Measurements from ENCODE around the gene ABLIM2. TPM values are rescaled to one million over a fixed set of nuclear protein-coding genes. Genes with fewer than 3 reads are reported as not detected.

ABLIM2 gene
- total and polyA plus RNA-seq, 2 experiments from 2014 or later: 1.5 to 4.3 TPM

DNA sequence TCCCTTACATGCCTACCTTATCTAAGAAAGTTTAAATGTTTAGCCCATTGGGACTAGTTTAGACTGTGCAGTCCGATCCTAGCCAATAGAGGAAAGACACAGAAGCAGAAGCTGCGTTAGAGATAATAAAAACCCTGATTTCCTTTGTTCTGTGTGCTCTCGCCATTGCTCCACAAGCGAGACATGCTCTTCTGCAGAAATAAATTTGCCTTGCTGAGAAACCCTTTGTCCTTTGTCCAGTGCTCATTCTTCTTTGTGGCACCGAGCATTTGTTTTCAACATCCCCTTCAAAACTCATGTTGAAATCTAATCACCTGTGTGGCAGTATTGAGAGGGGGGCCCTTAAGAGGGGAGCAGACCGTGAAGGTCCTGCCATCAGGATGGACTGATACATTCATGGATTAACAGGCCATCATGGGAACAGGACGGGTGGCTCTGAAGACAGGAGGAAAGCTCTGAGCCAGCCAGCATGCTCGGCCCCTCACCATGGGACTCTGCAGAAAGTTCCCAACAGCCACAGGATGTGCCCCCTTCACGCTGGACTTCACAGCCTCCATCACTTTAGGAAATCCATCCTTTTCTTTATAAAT is 94.5 kb downstream of the ABLIM2 start:
- Mint-ChIP-seq H3K4me3 (no peak overlapping the region; the same call in 2 of the 3 replicates), H3K36me3 (ENCODE audit: low read depth) (peaks cover 39% of the 10 kb centered on the region), H3K9me3 (peaks cover 38% of the 10 kb centered on the region), H3K4me1 (no peaks in the 10 kb centered on the region; the same call in 2 of the 3 replicates), H3K27me3 (ENCODE audit: insufficient read depth, low read depth, poor library complexity) (peaks cover 11% of the 10 kb centered on the region), H3K27ac (no peak overlapping the region)
- DNase-seq (ENCODE audit: low spot score) (no peak), ATAC-seq (no peak)
- TF ChIP-seq ZNF331 (CRISPR knock-in tag; IDR thresholded peaks at IDR 0.05; ENCODE audit: low read depth): no peak
- TF ChIP-seq CREB1 (CRISPR knock-in tag; IDR thresholded peaks at IDR 0.05; ENCODE audit: low read depth): no peak
- TF ChIP-seq EZH2 (IDR thresholded peaks at IDR 0.05; ENCODE audit: low read depth, unreplicated experiment): no peak
- no peak for TF ChIP-seq STAT1 (IDR thresholded peaks at IDR 0.05; ENCODE audit: unreplicated experiment)
- no peak for TF ChIP-seq JUNB (IDR thresholded peaks at IDR 0.05; ENCODE audit: unreplicated experiment)
- no peak for TF ChIP-seq ZNF114 (CRISPR knock-in tag; IDR thresholded peaks at IDR 0.05)
- TF ChIP-seq, protein P1, sequence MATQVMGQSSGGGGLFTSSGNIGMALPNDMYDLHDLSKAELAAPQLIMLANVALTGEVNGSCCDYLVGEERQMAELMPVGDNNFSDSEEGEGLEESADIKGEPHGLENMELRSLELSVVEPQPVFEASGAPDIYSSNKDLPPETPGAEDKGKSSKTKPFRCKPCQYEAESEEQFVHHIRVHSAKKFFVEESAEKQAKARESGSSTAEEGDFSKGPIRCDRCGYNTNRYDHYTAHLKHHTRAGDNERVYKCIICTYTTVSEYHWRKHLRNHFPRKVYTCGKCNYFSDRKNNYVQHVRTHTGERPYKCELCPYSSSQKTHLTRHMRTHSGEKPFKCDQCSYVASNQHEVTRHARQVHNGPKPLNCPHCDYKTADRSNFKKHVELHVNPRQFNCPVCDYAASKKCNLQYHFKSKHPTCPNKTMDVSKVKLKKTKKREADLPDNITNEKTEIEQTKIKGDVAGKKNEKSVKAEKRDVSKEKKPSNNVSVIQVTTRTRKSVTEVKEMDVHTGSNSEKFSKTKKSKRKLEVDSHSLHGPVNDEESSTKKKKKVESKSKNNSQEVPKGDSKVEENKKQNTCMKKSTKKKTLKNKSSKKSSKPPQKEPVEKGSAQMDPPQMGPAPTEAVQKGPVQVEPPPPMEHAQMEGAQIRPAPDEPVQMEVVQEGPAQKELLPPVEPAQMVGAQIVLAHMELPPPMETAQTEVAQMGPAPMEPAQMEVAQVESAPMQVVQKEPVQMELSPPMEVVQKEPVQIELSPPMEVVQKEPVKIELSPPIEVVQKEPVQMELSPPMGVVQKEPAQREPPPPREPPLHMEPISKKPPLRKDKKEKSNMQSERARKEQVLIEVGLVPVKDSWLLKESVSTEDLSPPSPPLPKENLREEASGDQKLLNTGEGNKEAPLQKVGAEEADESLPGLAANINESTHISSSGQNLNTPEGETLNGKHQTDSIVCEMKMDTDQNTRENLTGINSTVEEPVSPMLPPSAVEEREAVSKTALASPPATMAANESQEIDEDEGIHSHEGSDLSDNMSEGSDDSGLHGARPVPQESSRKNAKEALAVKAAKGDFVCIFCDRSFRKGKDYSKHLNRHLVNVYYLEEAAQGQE (IDR thresholded peaks at IDR 0.05; ENCODE audit: unreplicated experiment): no peak
- no peak for TF ChIP-seq EZH2phosphoT487 (IDR thresholded peaks at IDR 0.05; ENCODE audit: unreplicated experiment)
- TF ChIP-seq, protein P2, sequence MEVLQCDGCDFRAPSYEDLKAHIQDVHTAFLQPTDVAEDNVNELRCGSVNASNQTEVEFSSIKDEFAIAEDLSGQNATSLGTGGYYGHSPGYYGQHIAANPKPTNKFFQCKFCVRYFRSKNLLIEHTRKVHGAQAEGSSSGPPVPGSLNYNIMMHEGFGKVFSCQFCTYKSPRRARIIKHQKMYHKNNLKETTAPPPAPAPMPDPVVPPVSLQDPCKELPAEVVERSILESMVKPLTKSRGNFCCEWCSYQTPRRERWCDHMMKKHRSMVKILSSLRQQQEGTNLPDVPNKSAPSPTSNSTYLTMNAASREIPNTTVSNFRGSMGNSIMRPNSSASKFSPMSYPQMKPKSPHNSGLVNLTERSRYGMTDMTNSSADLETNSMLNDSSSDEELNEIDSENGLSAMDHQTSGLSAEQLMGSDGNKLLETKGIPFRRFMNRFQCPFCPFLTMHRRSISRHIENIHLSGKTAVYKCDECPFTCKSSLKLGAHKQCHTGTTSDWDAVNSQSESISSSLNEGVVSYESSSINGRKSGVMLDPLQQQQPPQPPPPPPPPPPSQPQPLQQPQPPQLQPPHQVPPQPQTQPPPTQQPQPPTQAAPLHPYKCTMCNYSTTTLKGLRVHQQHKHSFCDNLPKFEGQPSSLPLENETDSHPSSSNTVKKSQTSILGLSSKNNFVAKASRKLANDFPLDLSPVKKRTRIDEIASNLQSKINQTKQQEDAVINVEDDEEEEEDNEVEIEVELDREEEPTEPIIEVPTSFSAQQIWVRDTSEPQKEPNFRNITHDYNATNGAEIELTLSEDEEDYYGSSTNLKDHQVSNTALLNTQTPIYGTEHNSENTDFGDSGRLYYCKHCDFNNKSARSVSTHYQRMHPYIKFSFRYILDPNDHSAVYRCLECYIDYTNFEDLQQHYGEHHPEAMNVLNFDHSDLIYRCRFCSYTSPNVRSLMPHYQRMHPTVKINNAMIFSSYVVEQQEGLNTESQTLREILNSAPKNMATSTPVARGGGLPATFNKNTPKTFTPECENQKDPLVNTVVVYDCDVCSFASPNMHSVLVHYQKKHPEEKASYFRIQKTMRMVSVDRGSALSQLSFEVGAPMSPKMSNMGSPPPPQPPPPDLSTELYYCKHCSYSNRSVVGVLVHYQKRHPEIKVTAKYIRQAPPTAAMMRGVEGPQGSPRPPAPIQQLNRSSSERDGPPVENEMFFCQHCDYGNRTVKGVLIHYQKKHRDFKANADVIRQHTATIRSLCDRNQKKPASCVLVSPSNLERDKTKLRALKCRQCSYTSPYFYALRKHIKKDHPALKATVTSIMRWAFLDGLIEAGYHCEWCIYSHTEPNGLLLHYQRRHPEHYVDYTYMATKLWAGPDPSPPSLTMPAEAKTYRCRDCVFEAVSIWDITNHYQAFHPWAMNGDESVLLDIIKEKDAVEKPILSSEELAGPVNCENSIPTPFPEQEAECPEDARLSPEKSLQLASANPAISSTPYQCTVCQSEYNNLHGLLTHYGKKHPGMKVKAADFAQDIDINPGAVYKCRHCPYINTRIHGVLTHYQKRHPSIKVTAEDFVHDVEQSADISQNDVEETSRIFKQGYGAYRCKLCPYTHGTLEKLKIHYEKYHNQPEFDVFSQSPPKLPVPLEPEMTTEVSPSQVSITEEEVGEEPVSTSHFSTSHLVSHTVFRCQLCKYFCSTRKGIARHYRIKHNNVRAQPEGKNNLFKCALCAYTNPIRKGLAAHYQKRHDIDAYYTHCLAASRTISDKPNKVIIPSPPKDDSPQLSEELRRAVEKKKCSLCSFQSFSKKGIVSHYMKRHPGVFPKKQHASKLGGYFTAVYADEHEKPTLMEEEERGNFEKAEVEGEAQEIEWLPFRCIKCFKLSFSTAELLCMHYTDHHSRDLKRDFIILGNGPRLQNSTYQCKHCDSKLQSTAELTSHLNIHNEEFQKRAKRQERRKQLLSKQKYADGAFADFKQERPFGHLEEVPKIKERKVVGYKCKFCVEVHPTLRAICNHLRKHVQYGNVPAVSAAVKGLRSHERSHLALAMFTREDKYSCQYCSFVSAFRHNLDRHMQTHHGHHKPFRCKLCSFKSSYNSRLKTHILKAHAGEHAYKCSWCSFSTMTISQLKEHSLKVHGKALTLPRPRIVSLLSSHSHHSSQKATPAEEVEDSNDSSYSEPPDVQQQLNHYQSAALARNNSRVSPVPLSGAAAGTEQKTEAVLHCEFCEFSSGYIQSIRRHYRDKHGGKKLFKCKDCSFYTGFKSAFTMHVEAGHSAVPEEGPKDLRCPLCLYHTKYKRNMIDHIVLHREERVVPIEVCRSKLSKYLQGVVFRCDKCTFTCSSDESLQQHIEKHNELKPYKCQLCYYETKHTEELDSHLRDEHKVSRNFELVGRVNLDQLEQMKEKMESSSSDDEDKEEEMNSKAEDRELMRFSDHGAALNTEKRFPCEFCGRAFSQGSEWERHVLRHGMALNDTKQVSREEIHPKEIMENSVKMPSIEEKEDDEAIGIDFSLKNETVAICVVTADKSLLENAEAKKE (CRISPR knock-in tag; IDR thresholded peaks at IDR 0.05): no peak
- TF ChIP-seq POLR2AphosphoS5 (IDR thresholded peaks at IDR 0.05; ENCODE audit: low read depth): no peak
- TF ChIP-seq, protein P3, sequence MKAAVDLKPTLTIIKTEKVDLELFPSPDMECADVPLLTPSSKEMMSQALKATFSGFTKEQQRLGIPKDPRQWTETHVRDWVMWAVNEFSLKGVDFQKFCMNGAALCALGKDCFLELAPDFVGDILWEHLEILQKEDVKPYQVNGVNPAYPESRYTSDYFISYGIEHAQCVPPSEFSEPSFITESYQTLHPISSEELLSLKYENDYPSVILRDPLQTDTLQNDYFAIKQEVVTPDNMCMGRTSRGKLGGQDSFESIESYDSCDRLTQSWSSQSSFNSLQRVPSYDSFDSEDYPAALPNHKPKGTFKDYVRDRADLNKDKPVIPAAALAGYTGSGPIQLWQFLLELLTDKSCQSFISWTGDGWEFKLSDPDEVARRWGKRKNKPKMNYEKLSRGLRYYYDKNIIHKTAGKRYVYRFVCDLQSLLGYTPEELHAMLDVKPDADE (IDR thresholded peaks at IDR 0.05): no peak
- TF ChIP-seq, protein P4, sequence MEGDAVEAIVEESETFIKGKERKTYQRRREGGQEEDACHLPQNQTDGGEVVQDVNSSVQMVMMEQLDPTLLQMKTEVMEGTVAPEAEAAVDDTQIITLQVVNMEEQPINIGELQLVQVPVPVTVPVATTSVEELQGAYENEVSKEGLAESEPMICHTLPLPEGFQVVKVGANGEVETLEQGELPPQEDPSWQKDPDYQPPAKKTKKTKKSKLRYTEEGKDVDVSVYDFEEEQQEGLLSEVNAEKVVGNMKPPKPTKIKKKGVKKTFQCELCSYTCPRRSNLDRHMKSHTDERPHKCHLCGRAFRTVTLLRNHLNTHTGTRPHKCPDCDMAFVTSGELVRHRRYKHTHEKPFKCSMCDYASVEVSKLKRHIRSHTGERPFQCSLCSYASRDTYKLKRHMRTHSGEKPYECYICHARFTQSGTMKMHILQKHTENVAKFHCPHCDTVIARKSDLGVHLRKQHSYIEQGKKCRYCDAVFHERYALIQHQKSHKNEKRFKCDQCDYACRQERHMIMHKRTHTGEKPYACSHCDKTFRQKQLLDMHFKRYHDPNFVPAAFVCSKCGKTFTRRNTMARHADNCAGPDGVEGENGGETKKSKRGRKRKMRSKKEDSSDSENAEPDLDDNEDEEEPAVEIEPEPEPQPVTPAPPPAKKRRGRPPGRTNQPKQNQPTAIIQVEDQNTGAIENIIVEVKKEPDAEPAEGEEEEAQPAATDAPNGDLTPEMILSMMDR (conservative IDR thresholded peaks at IDR 0.05; ENCODE audit: low read depth in 2 of 2): no peak
- TF ChIP-seq NANOG (IDR thresholded peaks at IDR 0.05; ENCODE audit: borderline replicate concordance): no peak
- no peaks in the 10 kb centered on the region for H3K79me2 ChIP-seq (replicated peaks; ENCODE audit: insufficient read depth)
- H3K4me3 ChIP-seq: no peak overlapping the region
- H3K27ac ChIP-seq (ENCODE audit: low read depth): no peak overlapping the region
- no peaks in the 10 kb centered on the region for H4K20me1 ChIP-seq (replicated peaks; ENCODE audit: insufficient read depth)
- H3K9me2 ChIP-seq (ENCODE audit: insufficient read depth): no peaks in the 10 kb centered on the region
- peaks cover 6% of the 10 kb centered on the region for H3K36me3 ChIP-seq (ENCODE audit: insufficient read depth)
- no peaks in the 10 kb centered on the region for H3F3A ChIP-seq (replicated peaks; ENCODE audit: low read depth)
- H3K4me1 ChIP-seq (ENCODE audit: insufficient read depth): no peaks in the 10 kb centered on the region
- H3K4me2 ChIP-seq: no peak overlapping the region
- no peak overlapping the region for H2AFZ ChIP-seq
- H3K27me3 ChIP-seq (ENCODE audit: insufficient read depth): no peaks in the 10 kb centered on the region
